SW480 (cell line): ENCODE data around the gene TMEM53.
"Not testable (repeated sequence)": the region's sequence is repeated elsewhere in the genome, so short reads cannot be mapped to it uniquely, and the experiment has no call there.

Source experiments
- DNase-seq: peaks from one replicate; pipeline ENCODE4 v3.0.0-alpha.2; 2016; ENCODE audit warnings: low spot score

Gene TMEM53

DNA sequence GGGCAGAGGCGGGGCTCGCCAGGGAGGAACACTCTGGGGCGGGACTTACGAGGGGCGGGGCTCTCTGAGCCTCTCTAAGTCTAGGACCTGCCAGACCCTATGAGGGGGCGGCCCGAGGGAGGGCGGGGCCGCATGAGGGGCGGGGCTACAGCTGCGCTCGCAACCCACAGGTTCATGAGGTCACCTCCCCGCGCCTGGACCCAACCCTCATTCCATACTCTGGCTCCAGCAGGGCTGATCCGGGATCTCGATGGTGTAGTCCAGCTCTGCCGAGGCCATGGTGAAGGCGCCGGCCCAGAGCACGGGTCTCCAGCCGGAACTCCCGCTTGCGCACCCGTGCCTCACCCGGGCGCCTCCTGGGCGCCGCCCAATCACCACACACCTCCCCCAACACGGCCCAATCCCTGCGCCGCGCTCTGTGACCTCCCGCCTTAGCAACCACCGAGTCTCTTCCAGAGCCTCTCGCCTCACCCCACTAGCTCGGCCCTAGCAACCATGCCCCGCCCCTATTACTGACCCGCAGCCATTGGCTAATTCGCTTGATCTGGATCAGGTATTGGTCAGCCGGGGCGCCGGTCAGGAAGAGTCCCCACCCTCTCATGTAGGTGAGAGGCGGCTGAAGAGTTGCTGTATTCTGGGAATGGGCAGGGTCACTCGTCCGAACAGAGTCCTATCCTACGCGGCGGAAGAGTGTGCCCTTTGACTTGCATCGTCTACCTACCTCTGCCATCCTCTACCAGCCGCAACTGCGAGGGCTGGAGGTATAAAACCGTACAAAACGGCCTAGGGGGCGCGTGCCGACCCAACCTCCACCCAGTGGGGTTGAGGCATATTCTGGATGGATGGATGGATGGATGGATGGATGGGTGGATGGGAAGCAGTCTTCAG is at the start of gene TMEM53, which contains the start of gene ARMH1:
TMEM53 (minus strand) TSS at position 369 of the 888 bp plus-strand sequence; CDS start at position 279, 90 bp downstream.
ARMH1 (plus strand) TSS at position 602 of the 888 bp plus-strand sequence. CDS start 14,984 bp downstream, outside the sequence.
- peak; percentile 98 for DNase-seq

DNA sequence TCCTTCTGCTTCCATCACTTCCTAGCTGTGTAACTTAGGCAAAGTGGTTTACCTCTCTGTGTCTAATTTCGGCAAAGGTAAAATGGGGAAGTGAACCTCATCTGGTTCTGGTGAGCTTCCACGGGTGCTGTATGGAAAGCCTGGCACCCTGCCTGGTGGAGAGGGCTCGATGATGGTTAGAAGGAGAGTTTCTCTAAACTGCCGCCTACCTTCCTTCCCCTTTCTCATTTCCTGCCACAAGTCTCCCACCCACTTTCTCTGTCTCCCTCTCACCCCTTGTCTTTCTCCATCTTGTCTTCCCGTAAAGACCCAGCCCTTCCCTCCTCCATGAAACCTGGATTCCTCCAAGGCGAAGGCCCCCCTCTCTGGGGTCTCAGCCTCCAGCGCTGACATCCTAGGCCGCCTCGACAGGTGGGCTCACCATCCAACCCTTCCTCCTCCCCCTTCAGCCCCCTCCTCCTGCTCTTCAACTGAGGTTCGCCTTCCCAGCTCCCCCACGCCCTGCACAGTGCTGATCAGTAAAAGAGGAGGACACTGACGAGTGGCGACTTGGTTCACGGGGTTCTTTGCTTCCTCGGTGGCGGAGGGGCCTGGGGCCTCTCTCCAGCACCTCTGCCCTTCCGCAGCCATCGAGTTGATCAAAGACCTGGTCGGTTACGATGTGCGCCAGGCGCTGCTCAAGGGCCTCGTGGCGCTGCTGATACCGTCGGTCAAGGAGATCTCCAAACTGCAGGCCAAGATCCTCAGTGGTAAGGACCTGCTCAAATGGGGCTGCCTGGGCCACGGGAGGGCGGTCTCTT is 49.4 kb upstream of the TMEM53 start:
- DNase-seq: no peak

DNA sequence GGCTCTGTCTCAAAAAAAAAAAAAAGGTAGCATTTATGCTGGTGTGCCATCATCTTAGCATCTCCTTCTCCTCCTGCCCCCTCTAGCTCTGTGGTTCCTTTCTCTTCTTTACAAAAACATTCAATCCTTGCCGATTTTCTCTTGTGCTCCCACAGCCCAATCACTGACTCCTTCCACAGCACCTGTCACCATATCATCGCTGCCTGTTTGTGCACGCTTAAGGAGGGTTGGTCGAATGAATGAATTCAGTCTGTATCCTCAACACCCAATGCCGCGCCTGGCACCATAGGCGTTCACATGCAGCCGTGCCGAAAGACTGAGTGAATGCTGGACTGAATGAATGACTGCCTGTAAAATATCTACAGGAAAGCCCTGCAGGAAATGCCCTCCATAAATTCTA is 48.8 kb upstream of the TMEM53 start:
- DNase-seq: no peak

DNA sequence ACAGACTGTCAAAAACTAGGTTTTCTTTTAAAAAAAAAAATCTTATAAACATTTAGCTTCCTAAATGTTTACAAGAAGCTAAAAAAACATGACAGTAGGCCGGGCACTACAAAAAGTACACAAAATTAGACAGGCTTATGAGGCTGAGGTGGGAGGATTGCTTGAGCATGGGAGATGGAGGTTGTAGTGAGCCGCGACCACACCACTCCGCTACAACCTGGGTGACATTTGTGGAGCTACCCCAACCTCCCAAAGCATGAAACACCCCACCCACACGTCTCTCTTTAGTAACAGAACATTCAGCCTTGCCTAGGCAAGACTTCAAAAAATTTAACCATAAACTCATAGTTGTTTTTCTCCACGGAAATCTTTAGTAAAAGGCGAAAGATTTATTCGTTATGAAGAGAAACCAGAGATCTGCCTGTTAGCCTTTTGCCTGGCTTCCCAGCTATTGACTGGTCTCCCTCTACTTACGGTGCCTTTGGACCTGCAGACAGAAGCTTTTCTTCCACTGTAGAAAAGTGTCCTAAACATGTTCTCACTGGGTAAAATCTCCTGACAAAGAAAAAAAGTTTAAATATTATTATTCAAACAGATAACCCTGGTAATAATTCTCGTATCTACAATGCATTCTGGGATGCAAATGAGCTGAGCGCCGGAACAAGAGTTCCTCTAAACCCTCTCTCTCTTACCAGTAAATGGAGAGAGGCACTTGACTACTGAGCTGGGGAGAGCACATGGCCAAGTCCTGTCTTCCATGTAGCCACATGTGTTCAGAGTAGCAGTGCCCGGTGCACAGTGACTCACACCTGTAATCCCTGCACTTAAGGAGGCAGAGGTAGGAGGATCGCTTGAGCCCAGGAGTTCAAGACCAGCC is 47.4 kb upstream of the TMEM53 start:
- DNase-seq: peak; percentile 97

DNA sequence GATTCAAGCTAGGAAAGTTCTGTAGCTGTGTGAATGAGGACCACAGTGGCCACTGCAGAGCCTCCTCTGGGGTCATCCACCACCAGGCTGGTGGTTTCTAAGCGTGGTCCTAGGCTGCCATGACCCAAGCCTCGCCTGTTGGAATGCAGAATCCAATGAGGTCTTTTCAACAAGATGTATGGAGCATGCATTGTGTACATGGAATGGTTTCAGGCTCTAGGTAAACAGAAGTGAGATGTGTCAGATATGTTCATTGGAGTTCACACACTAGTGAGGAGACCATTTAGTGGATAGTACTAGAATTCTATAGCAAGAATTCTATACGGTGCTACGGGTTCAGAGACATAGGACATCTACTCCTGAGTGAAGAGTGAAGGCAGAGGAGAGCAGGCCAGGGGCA is 46.0 kb upstream of the TMEM53 start:
- no peak for DNase-seq

DNA sequence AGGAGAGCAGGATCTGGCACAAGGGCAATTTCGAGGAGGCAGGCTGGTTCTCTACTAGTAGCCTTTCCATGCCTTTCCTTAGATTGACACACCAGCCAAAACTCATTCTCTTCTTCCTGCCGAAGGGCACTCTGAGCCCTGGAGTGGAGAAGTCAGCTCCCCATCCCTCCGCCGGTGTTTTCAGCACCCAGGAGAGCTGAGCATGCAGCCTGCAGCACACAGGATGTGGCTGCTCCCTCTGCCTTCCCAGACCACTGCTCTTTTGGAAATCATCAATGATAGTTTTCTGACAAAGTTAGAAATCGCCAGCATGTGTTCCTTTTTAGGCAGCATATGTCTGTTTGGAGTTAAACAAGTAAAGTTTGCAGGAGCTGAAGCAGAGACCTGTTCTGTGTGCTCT is 45.0 kb upstream of the TMEM53 start:
- no peak for DNase-seq

DNA sequence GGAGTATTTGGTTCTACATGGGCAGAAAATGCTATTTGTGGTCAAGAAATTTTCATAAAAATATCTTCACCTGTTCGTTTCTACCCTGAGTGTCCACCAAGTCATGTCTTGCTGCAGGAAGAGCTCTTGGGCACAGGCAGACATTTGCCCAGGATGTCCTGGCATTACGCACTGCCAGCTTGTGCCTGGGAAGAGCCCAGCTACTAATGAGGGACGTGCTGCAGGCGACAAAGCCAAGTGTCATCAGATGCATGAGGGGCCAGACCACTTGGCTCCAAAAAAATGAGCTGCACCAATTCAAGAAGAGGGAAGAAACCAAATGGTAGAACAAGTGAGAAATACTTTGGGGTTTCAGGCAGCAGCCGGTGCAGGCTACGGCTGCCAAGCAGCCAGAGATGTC is 43.8 kb upstream of the TMEM53 start:
- DNase-seq: no peak

DNA sequence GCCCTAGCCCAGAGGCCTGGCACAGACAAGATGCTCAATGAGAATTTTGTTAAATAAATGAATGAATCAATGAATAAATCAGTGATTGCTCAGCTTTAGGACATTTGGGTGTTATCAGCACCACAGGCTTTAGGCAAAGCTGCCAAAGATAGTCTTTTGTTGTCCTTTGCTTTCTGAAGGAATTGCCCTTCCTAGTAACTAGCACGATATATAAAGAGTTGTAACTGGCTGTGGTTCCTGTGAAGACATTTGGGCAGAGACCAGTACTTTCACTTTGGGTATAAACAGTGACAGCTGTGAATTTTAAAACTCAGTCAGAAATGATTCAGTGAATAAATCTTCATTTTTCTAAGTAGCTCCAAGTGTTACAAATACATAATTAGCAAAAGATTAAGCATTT is 43.4 kb upstream of the TMEM53 start:
- DNase-seq: no peak

DNA sequence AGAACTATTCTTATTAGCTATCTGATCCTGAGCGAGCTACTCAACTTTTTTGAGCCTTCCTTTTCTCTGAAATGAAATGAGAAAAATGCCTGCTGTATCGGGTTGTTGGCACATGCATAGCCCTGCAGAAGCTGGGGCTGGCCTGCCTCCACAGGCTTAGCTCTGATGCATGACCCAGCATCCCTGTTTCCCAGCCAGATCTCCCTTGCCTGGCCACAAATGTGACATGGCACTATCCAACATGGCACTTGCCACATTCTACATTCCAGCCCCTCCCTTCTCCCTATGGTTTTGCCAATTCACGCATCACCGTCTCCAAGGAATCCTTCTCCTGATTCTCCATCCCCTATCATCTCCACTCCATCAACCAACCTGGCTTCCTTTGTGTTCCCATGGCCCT is 42.9 kb upstream of the TMEM53 start:
- DNase-seq: no peak

DNA sequence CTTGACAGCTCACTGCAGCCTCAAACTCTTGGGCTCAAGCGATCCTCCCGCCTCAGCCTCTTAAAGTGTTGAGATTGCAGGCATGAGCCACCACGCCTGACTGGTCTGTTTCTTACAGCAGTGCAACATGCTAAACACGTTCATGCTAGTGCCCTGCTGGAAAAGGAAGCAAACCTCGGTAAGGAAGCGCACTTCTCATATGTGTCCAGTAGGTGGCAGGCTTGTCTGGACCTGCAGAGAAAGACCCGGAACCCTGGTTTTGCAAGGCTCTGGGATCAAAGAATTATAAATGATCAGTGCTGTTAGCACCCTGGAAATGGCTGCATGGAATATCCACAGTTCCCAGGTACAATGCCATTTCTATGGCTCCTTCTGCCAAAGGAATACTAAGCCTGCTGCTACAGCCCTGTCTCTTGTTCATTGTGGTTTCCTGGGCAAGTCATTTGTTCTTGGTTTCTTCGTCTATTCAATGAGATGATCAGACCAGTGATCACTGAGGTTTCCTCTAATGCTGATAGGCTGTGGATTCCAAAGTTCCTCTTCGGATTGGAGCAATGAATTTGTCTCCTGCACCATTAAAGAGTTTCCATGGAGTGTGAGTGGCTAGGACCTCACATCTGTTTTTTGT is 40.8 kb upstream of the TMEM53 start:
- peak; percentile 74 for DNase-seq

DNA sequence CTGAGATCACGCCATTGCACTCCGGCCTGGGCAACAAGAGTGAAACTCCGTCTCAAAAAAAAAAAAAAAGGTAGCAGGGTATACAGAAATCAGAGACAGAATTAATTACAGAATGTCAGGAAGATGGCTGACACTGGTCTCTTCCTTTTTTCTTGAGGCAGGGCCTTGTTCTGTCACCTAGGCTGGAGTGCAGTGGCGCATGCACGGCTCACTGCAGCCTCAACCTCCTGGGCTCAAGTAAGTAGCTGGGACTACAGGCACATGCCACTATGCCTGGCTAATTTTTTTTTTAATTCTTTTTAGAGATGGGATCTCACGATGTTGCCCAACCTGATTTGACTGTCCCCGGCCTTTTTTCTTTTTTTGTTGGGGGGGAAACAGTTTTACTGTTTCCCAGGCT is 40.3 kb upstream of the TMEM53 start:
- no peak for DNase-seq

DNA sequence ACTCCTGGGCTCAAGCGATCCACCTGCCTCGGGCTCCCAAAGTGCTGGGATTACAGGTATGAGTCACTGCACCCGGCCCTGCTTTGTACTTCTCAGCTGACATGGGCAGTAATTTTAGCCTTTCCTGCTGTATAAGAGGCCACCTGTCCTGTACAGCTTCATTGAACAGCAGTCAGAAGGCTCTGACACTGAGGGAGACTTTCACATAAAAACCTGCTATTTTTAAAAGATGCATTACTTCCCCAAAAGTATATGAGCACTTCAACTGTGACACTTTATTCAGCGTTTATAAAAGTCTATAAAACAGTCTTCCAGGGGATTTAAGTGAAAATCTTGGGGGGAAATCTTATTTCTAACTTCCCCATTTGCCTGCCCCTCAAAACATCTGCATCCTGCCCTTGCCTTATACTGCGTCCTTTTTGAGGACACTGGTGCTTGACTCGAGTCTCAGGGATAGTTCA is 39.1 kb upstream of the TMEM53 start:
- peak; percentile 85 for DNase-seq

DNA sequence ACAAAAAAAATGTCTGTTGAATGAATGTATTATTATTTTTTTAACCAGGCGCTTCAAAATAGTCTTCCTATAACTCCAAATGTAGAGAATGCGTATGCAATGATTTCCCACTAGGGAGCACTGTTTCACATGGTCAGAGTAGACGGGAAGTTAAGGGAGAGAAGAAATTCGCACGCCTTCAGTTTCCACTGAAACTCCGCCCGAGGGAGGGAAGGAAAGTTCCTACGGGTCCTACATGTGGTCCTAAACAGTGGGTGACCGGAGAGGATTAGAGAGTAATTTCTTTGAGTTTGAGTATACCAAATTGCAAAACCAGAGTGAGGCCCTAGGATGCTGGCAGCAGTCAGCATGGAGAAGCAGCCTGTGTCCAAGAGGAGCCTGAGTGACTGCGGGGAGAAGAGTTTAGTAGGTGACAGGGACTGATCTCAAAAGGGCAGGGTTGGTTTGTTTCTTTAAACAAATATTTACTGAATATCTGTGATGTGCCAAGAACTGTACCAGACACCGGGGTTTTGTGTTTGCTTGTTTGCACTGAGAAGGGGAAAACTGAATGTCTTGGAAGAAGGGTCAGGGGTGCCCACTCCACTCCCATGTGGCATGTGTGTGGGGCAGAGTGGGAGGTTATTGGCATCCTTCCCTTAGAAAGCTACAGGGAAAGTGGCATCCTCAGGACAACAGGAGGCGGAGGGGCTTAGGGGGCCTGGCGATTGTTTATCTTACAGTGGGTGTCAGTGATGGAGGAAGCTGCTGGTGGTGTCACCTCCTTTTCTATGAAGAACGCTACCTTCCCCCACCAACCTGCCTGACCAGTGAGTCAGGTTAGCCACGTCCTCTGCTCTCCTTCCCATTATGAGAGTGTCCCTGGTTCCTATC is 33.9 kb upstream of the TMEM53 start:
- no peak for DNase-seq

DNA sequence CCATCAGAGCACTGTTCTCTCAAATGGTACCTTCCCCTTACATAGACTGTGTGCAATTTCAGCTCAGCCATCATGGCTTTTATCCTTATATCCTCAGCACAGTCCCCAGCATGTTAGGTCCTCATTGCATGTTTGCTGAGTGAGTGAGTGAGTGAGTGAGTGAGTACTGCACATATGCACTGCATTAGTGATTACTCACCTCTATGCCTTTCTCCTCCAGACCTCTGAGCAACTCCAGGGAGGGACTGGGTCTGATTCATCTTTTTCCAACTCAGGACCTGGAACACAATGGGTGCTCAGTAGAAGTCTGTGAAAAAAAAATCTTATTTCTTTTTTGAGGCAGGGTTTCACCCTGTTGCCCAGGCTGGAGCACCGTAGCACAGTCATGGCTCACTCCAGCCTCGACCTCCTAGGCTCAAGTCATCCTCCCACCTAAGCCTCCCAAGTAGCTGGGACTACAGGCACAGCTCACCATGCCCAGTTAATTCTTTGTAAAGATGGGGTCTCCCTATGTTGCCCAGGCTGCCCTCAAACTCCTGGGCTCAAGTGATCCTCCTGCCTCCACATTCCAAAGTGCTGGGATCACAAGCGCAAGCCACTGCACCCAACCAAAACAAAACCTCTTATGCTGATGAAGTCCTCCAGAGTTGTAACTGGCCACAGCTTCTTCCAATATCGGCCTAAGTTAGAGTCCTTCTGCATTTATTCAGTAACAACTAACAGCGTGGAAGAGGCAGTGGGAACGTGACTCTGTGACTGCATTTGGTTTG is 33.0 kb upstream of the TMEM53 start:
- peak; percentile 28 for DNase-seq

DNA sequence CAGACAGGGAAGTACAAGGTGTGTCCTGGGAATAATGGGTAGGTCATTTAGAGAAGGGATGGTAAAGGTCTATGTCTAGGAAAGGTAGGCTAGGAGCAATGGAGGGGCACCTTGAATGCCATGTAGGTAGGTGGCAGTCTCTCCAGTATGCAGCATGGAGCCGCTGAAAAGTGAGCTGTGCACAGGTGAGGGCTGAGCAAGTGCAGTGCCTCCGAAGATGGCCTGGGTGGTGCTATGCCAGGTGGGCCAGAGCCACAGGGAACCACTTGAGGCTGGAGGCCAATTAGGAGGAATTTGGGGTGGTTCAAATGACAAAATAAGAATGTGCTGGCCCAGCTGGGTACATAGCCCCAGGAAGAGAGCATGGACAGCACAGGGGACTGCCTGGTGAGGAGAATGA is 31.7 kb upstream of the TMEM53 start:
- no peak for DNase-seq

DNA sequence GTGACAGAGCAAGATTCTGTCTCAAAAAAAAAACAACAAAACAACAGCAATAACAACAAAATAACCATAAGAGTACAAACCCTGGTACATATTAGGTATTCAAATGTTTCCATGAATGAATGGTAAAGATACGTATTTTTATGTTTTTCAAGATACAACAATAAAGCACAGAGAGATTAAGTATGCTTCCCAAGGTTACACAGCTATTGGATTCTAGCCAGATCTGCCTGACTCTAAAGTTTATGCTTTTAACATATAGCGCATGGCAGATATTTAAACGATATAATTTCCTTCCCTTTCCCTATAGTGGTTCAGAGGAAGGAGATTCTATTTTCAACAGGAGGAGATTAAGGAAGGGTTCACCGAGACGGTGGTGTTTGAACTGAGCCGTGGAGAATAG is 31.2 kb upstream of the TMEM53 start:
- DNase-seq: no peak

DNA sequence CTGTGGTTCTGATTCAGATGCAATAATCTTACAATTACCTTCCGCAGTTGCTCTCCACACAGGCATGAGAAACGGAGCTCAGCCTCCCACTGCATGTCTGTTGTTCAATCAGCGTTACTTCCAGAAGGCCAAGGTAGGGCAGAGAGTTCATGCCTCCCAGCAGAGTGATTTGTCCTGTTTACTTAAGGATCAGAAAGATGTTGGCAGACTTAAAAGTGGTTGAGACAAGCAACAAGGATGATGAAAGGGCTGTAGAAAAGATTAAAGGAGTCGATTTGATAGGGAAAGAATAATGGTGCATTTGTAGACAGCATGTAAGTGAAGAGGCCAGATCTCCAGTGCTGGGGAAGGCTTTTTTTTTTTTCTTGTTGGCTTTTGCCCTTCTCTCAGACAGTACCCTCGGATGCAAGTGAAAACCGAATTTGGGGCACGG is 26.9 kb upstream of the TMEM53 start:
- DNase-seq: peak; percentile 26

DNA sequence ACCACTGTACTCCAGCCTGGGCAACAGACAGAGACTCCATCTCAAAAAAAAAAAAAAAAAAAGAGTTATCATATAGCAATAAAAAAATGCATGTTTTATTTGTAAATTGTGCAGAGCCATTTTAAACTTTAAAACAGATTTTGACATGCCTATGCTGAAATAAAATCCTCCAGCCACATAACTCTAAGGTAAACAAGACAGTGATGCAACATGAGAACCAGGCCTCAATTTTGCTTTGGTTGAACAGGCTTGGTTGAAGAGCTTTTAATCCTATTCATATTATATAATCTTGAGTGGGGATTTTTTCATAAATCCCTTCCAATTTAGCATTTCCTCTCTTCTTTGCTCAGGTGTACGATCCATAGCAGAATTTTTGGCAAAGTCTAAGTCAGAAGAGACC is 26.3 kb upstream of the TMEM53 start:
- DNase-seq: no peak

DNA sequence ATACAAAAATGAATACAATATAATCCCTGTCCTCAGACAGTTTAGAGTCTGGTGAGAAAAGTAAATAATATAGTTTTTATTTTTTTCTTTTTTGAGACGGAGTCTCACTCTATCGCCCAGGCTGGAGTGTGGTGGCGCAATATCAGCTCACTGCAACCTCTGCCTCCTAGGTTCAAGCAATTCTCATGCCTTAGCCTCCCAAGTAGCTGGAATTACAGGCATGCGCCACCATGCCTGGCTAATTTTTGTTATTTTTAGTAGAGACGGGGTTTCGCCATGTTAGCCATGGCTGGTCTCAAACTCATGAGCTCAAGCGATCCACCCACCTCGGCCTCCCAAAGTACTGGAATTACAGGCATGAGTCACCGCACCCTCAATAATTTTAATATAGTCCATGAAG is 25.1 kb upstream of the TMEM53 start:
- DNase-seq: not testable (repeated sequence)

DNA sequence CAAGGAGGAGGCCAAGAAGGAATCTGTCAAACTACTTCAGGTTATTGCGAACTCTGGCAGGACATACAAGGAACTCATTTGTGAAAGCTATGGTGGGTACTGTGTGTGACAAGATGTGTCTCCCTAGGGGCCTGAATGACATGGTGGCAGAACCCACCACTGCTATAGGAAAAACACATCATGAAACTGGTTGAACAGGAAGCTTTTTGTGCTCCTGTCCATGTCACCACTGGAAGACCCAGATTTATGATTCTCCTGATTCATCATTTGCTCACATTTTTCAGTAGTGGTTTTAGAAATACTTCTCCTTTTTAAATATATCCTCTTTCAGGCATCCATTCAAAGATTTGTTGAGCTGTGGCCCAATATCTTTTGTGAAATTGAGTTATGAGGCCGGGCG is 23.9 kb upstream of the TMEM53 start:
- DNase-seq: no peak
